NCI-H748 treated with DMSO at 0.1 percent for 48 hours (cell line): Measurements from ENCODE around the gene BSCL2.
"Not testable (repeated sequence)": the region's sequence is repeated elsewhere in the genome, so short reads cannot be mapped to it uniquely, and the experiment has no call there.

Experiments
- DNase-seq: peaks from one replicate; lab custom pipeline; 2025; lab: John Stamatoyannopoulos, UW

Gene BSCL2

DNA sequence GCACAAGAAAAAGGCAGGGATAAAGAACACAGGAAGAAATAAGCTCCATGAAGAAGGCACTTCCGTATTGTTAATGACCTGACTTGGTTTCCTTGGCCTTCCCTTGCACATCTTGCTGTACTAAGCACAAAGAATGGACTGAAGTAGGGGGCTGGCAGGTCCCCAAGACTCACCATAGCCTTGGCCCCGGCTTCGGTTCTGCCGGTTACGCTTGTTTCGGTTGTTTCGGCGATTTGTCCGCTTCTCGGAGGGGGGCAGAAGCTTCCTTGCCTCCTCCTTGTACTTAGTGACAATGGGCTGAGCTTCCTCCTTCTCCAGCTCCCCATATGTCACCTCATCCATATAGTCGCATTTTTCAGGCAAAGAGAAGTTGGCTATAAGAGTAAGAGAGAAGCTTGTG, 9.6 kb upstream of the BSCL2 start:
- no peak for DNase-seq

DNA sequence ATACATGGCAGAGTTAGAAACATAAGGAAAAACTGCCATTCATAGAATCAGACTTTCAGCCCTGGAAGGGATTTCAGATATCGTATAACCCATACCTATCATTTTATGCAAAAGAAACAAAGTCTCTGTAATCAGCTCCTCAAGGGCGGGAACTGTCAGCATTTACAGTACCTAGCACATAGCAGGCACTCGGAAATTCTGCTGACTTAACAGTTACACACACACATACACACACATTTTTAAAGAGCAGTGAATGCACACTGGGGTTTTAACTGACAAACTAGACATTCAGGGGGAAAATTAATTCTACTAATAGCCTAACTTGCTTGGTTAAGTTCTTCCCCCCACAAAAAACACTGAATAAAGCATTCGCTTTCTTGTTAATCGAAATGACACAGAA, 9.0 kb upstream of the BSCL2 start:
- no peak for DNase-seq

DNA sequence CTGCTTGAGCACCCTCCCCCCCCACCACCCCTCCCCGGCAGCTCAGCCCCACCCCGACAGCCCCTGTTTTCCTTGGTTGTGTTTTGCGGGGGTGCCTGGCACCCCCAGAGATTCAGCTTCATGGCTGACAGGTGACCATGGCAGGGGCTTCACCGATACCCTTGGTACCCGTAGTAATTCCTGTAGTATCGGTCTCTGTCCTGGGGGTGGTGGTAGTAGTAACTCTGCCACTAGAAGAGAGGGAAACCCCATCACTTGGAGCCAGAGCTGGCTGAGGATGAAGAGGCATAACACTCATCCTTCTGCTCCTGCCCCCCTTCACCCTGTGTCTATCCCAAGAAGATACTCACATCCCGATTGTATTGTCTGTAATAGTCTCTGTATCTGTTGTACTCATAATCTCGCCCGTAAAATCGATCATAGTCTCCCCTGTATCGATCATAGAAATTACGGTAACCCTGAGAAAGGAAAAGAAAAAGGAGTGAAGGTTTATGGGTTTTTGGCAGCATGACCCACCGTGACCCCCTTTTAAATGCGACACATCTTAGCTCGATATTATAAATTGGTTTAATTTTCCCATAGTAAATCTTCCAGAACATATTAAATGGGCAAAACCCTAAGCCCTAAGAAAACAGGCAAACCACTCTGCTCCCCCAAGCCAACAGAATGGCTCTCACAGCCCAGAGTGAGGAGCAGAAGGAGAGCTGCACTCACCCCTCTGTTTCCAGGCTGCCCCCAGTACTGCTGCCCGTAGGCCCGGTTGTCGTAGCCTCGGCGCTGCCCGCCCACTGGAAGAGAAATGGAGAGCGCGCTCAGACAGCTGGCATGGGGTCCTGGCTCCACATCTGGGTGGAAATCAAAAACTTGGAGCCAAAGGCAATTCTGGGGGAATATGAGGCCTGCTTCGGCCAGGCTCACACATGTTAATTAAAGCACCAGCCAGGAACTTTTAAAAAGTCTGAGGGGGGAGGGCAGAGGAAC, 8.2 kb upstream of the BSCL2 start:
- no peak for DNase-seq

DNA sequence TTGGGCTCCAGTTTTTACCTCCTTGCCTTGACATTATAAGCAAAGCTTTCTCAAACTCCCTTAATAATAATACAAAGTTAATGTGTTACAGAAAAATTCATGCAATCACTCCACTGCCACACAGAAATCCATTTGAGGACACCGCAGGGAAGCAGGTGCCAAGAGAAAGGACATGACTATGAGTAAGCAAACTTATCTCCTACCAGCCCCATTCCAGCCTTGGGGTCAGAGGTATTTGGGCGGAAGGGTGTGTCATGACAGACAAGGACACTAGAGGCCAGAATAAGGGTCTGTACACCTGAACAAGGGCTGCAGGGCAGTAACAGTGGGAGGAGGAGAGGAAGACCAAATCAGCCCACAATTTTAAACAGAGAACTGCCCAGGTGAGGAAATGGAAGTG, 6.1 kb upstream of the BSCL2 start:
- no peak for DNase-seq

DNA sequence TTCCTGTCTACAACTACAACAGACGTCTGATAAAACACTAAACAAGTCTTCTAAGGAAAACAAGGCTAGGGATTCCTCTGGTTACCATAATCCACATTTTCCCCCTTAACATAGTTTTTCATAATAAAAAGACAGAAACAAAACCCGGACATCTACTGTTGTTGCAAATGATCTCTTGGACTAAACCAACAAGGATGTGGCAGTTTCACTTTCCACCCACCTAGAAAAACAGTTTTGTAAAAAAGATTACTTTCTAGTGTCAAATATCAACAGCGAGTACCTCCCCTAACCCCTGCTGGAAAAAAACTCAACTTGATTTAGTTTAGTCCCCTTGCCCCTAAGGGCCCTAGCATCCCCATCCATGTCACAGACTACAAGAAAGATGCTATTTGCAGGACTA, 5.6 kb upstream of the BSCL2 start:
- no peak for DNase-seq

DNA sequence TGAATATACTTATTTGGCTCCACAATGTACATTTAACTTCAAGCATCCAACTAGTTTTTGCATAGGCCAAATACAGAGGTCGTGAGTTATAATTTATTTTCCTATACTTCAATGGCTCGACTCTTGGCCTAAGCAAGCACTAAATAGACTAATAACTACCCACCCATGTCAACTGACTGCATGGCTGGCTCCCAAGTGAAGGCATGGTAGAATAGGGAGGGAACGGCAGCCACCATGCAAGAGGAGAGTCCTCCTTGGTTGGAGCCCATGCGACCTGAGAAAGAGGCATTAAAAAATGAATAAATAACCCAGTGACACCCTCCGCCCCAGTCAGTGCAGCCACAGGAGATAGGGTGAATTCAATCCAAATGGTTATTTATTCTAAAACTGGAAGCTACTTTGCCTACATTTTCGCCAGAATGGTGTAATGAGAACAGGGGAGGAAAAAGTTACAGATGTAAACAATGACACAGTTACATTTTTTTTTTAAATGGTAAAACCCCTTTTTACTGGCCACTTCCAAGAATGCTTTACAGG, 5.1 kb upstream of the BSCL2 start:
- no peak for DNase-seq

DNA sequence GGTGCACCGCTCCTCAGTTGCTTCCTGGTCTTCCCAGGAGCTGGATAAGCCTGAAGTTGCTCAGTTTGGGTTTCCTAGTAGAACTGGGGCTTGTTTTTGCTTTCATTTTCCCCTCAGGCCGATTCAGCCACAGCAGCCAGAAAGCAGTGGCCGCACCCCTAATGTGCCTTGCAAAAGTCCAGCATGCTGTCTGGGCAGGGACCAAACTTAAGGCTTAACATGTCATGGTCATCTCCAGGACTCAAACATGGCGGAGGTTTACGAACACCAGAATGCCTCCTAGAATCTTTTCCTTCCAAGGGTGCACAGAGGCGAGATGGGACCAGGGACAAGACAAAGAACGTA, 2.7 kb upstream of the BSCL2 start:
- no peak for DNase-seq

DNA sequence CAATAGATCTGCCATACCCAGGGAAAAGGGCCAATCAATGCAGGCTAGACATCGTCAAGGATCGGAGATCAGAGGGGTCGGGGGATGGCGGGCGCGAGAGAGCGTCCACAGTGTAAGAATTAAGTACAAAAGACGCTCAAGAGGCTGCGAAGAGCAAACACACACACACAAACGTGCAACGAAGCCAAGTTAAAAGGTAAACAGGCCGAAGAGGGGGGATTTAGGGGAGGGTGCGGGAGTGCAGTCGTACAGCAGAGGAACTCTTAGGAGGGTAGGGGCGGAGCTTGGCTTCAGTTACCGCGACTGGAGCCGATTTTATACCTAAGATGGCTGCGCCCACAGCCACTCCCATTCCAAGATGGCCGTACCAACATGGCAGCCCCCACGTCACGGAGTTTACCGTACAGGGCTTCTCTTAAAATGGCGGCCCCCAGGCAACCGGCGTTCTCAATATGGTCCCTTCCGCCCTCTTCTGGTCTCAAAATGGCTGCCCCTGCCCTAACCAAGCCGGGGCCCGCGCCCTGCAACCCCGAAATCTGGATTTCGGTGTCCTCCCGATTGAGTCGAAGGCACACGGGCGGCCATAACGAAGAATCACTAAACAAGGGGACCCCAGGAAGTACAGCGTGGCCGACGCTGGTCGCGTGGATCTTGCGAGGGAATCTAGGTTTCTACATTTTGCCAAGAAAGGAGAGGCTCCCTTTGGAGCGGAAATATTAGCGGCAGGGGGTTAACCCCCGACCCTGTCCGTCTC, 2.2 kb upstream of the BSCL2 start:
- peak; percentile 97 for DNase-seq

DNA sequence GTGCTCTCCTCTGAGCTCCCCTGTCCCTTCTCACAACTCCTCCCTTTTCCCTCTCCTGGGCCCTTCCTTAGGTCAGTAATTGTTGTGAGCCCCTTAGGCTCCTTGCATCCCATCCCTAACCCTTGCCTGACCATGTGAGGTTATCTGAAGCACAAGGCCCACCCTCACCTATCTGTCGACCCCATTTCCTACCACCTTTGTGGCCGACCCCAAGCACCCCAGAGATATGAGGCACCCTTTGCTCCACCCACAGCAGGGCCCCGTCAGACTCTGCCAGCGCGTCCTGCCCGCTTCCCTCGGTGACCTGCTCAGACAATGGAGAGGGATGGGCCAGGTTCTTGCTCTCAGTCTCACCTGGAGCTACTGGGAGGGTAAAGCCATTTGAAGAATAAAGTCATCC, 1.6 kb upstream of the BSCL2 start:
- peak; percentile 52 for DNase-seq

DNA sequence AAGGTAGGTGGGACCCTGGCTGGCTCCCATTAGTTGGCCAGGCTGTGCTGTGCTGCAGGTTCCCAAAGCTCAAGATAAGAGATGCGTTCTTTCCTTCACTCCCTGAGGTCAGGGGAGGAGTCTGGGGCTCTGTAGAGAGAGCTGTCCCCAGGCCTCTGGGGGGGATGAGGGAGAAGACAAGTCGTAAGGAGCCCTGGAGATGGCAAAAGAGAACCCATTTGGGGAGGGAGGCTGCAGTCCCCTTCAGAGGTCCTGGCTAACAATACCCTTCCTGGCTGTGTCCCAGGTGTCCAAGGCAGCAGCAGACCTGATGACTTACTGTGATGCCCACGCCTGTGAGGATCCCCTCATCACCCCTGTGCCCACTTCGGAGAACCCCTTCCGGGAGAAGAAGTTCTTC, 1.2 kb upstream of the BSCL2 start:
- no peak for DNase-seq

DNA sequence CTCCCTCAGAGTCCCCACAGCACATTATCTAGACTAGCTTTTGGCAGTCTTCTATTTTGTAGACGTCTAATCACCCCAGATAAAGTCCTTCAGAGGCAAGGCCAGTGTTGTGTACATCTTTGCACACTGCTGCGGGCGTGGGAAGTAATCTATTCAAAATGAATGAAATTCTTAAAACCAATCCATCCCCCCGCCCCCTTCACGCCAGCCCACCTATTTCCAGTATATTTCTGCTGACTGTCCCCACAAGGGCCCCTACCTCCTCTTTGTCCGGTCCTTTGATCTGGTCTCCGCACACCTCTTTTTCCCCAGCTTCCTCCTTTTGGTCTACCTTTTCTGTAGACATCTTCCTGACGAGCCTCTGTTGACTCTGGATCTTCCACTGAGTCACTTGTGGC, 375 bp downstream of the BSCL2 start:
- DNase-seq = no peak

DNA sequence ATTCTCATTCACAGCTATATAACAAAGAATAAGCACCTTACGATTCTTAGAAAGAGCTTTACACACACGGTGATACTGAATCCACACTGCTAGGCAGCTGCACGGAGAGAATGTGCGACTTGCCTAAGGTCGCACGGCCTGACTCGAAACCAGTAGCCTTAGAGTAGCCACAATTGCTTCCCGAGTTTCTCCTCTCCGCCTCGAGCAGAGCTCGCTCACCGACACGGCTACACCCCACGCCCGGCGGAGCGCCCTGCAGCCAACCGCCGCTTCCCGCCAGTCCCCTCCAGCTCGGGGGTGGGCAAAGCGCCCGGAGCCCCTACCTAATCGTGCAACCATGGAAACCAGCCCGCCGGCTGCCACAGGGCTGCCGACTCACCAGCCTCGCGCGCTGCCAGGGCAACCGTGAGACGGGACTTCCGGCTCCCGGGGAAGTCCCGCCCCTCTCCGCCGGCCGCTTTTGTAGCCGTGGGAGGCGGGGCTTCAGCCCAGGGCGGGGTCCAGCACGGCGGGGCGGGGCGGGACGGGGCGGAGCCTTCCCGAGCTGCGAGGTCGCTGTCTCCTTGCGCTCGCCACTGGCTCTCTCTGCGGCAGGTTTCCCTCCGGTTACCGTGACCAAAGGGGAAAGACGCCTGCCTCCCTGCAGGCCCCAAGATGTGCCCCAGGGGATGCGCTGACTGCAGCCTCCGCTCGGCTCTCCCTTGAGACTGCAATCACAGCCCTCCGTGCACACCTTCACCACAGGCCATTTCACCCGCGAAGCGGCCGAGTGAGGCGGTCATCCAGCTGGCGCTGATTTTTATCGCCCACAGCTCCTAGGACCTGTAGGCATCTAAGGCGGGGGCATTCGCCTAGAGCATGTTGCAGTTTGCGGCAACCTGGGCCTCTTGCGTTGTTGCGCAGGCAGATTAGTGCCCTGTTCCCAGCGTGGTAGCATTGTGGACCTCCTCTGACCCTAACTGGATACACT, 1.1 kb downstream of the BSCL2 start:
- DNase-seq = peak; percentile 89

DNA sequence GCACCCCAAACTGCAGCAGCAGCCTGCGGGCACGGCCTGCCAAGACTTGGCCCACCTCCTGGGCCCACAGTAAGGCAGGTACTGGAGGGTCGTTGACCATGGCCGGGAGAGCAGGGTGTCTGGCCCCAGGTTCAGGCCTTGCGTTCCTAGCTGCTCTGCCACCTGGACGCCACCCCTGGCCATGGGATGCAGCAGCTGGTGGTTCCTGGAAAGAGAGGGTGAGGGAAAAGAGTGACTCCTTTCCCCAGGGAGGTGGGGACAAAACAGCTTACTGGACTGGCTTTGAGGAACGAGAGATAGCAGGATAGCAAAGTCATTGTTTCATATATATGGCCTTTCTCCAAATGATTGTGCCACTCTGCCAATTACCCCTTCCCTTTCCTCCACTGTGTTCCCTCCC, 1.8 kb downstream of the BSCL2 start:
- DNase-seq = no peak

DNA sequence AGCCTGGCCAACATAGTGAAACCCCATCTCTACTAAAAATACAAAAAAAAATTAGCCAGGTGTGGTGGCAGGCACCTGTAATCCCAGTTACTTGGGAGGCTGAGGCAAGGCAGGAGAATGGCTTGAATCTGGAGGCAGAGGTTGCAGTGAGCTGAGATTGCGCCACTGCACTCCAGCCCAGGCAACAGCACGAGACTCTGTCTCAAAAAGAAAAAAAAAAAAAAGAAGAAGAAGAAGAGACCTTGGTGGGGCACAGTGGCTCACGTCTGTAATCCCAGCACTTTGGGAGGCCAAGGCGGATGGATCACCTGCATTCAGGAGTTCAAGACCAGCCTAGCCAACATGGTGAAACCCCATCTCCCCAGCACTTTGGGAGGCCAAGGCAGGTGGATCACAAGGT, 3.3 kb downstream of the BSCL2 start:
- DNase-seq = not testable (repeated sequence)

DNA sequence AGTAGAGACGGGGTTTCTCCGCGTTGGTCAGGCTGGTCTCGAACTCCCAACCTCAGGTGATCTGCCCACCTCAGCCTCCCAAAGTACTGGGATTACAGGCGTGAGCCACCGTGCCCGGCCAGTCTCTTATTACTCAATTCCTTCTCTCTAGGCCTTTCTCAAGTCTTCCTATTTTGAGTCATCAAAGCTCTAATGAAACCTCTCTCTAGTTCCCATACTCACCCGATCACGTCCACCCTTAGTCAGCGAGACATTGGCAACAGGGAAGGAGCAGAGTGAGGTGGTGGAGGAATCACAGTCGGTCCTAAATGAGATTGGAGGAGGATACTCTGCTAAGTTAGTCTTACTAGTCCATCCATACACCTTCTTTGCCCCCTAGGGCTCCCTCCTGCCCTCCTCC, 5.0 kb downstream of the BSCL2 start:
- DNase-seq = no peak

DNA sequence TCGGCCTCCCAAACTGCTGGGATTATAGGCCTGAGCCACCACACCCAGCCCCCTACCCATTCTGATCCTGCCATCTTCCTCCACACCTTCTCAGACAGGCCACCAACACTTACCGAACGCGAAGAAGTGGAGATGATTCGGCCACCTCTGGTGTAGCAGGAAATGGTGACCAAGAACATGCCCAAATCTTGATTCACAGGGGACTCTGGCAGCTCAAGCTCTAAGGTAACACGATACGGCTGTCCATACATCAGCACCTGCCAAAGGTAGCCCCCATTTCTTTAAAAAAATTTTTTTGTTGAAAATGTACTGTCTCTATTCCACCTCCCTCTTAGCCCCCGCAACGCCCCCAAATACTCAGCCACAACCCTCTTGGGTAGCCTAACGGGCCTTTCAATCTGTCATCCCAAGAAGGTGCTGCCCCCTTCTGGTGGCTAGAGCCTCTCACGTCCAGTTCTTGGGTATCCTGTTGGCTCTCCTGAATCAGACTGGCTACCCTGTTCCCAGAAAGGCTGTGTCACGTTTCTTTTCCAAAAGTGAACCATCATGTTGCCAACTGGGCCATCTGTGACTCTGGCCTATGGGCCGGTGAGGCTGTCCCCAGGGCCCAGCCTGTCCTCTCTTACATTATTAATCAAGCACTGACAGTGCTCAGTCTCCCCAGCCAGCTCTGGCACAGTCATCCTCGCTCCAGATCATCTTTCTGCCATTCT, 12.6 kb downstream of the BSCL2 start:
- DNase-seq = peak; percentile 66

DNA sequence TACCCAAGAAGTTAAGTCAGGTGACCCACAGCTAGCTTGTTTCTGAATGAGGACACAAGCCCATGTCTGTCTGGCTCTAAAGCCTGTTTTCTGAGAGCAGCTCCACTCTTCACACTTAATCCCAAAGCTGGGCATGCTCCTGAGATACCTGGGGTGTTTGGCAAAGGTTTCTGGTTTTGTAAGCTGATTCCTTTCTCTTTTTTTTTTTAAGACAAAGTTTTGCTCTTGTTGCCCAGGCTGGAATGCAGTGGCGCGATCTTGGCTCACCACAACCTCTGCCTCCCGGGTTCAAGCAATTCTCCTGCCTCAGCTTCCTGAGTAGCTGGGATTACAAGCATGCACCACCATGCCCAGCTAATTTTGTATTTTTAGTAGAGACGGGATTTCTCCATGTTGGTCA, 13.6 kb downstream of the BSCL2 start:
- DNase-seq = not testable (repeated sequence)

DNA sequence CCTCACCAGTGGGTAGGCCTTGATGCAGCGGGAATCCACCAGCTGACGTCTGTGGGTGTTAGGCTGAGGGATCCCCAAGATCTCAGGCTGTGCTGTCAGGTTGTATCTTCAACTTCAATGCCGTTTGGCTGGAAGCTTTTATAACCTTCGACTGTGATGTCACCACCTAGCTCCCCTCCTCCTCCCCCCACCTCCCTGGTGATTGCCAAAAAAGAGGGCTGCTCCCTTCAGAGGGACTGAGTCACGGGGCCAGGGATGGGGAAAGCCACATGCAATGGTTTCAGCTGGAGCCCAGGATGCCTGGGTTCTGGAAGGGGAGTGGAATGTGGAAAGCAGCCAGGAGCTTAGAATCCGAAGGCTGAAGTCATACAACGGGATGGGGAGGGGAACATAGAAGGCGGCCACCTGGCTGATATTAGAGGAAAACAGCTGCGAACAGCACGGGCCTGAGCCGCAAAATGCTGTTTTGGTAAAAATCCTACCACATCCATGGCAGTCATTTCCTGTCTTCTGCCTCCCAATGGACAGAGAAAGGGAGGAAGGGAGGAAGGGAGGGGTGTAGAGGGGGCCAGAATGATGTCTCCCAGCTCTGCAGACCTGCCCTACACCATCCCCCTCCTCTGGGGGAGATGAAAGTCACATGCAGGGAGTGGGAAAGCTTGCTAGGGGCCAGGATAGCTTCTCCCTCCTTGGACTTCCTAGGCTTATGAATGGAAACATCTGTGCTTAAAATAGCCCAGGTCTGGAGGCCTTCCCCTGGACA, 17.6 kb downstream of the BSCL2 start, which contains the start of gene LRRN4CL:
LRRN4CL (minus strand) TSS at position 110 of the 763 bp plus-strand sequence. CDS start 1,022 bp downstream, outside the sequence.
- DNase-seq = no peak

DNA sequence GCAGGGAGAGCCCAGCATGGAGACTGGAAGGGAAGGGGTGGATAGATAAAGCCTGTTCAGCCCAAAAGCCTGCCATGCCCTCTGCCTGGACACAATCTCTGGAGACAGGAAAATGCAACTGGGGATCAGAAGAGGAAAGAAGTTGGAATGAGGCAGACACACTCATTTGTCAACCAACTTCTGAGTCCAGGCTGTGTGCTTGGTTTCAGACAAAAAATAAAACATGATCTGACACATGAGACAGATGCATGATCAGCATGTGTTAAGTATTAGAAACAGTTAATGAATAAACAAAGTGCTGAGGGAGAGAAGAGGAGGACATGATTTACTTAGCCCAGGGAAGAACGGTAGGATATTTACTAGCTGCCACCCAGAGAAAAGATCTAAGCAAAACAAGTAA, 18.7 kb downstream of the BSCL2 start:
- DNase-seq = no peak
